HG03457 (cell line): ENCODE results near the gene CFAP299.
"Not testable (repeated sequence)": the region's sequence is repeated elsewhere in the genome, so short reads cannot be mapped to it uniquely, and the experiment has no call there.

ENCODE experiments used
- ATAC-seq: cut with Tn5 transposase; IDR thresholded peaks from one replicate; pipeline ENCODE4 v1.9.1; 2021; ENCODE audit warnings: moderate number of reproducible peaks; ENCODE audit not compliant: unreplicated experiment

Gene CFAP299

GRCh38 chr4:80705311-80705710 lies 369.8 kb downstream of the CFAP299 start:
- ATAC-seq: no peak

- no peak for ATAC-seq
These were observed 373.7 kb downstream of the CFAP299 start for GRCh38 chr4:80709082-80709869.

- no peak for ATAC-seq
These were observed 375.4 kb downstream of the CFAP299 start for GRCh38 chr4:80710748-80711451.

- ATAC-seq: no peak
These were observed 376.4 kb downstream of the CFAP299 start for GRCh38 chr4:80711956-80712355.

- ATAC-seq: no peak
These were observed 377.9 kb downstream of the CFAP299 start for GRCh38 chr4:80713409-80713808.

GRCh38 chr4:80717204-80717603 lies 381.7 kb downstream of the CFAP299 start:
- no peak for ATAC-seq

GRCh38 chr4:80726471-80726870 lies 390.9 kb downstream of the CFAP299 start:
- no peak for ATAC-seq

GRCh38 chr4:80730158-80730557 lies 394.6 kb downstream of the CFAP299 start:
- no peak for ATAC-seq

GRCh38 chr4:80731436-80731835 lies 395.9 kb downstream of the CFAP299 start:
- ATAC-seq: no peak

GRCh38 chr4:80732010-80732409 lies 396.5 kb downstream of the CFAP299 start:
- no peak for ATAC-seq

- no peak for ATAC-seq
These were observed 404.8 kb downstream of the CFAP299 start for GRCh38 chr4:80740375-80740774.

- not testable (repeated sequence) for ATAC-seq
These were observed 414.0 kb downstream of the CFAP299 start for GRCh38 chr4:80749558-80749957.

GRCh38 chr4:80751200-80751599 lies 415.7 kb downstream of the CFAP299 start:
- no peak for ATAC-seq

- no peak for ATAC-seq
These were observed 432.4 kb downstream of the CFAP299 start for GRCh38 chr4:80767944-80768343.

GRCh38 chr4:80776168-80776567 lies 440.6 kb downstream of the CFAP299 start:
- no peak for ATAC-seq

GRCh38 chr4:80781431-80781830 lies 445.9 kb downstream of the CFAP299 start:
- ATAC-seq: no peak

- no peak for ATAC-seq
These were observed 451.8 kb downstream of the CFAP299 start for GRCh38 chr4:80787306-80787705.

GRCh38 chr4:80788798-80789197 lies 453.3 kb downstream of the CFAP299 start:
- ATAC-seq: no peak

- ATAC-seq: no peak
These were observed 454.6 kb downstream of the CFAP299 start for GRCh38 chr4:80790152-80790551.

- ATAC-seq: not testable (repeated sequence)
These were observed 458.1 kb downstream of the CFAP299 start for GRCh38 chr4:80793660-80794059.

GRCh38 chr4:80798082-80798481 lies 462.6 kb downstream of the CFAP299 start:
- ATAC-seq: no peak

GRCh38 chr4:80800719-80801118 lies 465.2 kb downstream of the CFAP299 start:
- not testable (repeated sequence) for ATAC-seq
